Stimulated activated CD8-positive, alpha-beta memory T cell treated with anti-CD3 and anti-CD28 coated beads, Interleukin-15, amount 100 ng/mL, for 4 hours (primary cell): ENCODE data around the gene AP1S3.
"Not testable (repeated sequence)": the region's sequence is repeated elsewhere in the genome, so short reads cannot be mapped to it uniquely, and the experiment has no call there.

Experiments
- DNase-seq, 2 donors: peaks; one replicate each; pipeline ENCODE4 v3.0.0-alpha.2; 2020; ENCODE audit warnings: low read depth in 2 of 2

The AP1S3 gene

GRCh38 chr2:223853425-223853837 is 16.0 kb upstream of the AP1S3 start:
- no peak for DNase-seq

DNA sequence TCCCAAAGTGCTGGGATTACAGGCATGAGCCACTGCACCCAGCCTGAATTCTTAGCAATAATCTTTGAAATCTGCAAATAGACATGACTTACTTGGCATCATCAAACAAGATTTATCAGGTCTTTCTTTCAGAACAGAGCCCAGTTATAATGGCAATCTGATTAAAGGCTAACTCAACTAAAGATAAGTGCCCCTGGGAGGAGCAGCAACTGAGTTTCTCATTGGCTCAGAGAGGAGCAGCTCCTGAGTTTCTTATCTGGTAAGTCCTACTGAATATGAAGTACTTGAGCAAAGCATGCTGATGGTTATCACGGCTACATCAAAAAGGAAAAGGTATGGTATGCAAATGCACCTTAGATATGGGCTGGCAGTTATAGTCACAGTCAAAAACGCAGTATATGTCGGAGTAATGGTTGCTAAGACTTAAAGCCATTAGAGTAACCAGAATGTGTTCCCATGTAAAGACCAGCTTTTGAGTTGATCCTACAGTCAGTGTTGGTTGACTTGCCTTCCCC is 15.0 kb upstream of the AP1S3 start:
- DNase-seq: no peak

DNA sequence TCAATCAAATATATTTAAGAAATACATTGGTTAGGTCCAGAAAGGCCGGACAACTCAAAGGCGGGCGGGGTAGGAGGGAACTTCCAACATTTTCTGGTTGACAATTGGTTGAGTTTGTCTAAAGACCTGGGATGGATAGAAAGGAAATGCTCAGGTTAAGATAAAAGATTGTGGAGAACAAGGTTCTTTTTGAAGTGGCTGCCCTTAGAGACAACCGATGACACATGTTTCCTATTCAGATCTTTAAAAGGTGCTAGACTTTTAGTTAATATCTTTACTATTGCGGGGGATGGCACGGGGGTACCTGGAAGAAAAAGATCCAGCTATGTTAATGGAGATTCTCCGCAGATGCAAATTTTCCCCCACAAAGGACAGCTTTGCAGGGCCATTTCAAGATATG is 10.0 kb upstream of the AP1S3 start:
- no peak for DNase-seq

DNA sequence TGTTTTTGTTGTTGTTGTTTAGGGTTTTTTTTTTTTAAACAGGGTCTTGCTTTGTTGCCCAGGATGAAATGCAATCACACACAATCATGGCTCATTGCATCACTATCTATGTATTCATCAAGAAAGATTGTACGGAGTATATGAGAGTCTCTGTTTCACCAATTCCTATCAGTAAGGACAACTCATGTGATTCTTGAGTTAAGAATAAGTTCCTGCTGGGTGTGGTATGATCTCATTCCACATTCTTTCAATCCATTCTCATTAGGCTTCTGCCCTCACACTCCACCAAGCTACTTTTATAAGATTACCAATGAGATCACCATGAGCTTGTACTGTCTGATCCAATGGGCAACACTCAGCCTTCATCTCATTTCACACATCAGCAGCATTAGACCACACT is 9.1 kb upstream of the AP1S3 start:
- no peak for DNase-seq

GRCh38 chr2:223841436-223842190 is 4.2 kb upstream of the AP1S3 start:
- no peak for DNase-seq

DNA sequence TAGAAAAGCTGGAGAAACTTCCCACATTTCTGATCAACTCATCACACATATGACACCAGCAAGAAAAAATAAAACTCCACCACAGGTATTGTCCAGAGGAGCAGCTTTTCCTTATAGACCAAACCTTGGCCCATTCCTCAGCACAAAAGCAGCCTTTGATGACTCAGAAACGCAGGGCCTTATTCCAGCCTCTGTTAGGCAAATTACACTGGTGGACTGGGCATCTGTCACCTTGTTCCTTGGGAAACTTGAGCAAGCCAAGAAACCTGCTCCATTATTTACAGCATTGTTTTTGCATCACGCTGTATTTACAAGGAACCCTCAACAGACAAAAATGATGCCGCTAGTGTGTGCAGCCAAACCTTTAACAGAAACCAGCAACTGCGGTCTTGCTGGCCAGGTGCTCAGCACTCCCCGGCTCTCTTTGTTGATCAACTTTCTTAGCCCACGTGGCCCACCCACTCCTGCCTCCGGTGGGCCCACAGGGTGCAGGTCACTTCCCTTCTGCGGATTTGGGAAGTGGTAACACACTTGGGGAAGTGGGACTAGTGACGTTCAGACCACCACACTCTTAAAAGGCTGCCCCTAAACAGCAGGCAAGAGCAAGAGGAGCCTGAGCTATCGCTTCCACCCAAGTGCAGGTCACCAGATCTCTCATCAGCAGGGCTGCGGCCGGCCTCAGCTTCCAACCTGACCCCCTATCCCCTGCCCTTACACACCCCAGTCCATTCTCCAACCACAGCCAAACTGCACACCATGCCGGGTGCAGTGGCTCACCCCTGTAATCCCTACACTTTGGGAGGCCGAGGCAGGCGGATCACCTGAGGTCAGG is 1.5 kb downstream of the AP1S3 start:
- DNase-seq: no peak

DNA sequence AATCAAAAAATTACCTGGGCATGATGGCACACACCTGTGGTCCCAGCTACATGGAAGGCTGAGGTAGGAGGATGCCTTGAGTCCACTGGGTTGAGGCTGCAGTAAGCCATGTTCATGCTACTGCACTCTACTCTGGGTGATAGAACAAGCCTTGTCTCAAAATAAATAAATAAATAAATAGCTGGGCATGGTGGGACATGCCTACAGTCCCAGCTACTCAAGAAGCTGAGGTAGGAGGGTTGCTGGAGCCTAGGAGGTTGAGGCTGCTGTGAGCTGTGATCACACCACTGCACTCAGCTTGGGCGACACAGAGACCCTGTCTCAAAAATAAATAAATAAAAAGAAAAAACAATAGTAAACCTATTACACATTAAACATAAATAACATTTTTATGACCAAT is 3.0 kb downstream of the AP1S3 start:
- no peak for DNase-seq

- DNase-seq: no peak
Observed at GRCh38 chr2:223832241-223832903, 5.0 kb downstream of the AP1S3 start.

DNA sequence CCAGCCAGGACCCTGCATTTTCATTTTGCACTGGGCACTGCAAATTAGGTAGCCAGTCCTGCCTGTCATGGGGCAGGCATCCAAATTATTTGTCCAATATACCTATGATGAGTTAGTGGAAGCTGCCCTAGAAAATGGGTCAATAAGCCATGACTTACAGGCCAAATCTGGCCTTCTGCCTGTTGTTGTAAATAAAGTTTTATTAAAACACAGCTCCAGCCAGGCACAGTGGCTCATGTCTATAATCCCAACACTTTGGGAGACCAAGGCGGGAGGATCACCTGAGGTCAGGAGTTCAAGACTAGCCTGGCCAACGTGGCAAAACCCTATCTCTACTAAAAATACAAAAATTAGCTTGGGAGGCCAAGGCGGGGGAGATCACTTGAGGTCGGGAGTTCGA is 8.3 kb downstream of the AP1S3 start:
- no peak for DNase-seq

DNA sequence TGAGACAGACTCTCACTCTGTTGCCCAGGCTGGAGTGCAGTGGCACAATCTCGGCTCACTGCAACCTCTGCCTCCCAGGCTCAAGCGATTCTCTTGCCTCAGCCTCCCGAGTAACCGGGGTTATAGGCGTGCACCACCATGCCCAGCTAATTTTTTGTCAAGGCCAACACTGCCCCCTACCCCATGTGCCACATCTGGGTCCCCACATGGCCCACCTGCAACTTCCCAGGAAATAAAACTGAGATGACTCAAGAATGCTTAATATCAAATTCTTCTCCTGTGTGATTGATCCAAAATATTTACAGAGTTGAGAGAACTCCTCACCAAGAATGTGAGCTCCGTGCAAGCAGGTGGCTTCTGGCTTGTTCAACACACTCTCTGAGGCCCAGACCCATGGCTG is 9.1 kb downstream of the AP1S3 start:
- DNase-seq: no peak

DNA sequence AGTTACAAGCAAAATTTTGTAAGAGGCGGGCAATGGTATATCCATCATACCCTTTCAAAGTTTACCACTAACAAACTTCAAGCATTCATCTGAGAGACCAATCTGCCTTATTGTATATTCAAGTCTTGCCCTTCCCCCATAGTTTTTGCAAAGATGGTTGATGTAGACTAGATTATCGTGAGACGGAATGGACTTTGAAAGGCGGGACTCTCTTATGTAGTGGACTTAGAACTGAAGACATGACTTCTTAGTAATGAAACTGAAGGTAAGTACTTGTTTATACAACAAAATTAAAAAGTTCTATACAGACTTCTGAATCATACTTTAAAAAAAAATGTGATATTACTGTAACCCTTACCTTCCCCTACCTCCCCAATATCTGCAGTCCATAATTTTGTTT is 10.4 kb downstream of the AP1S3 start:
- DNase-seq: no peak

DNA sequence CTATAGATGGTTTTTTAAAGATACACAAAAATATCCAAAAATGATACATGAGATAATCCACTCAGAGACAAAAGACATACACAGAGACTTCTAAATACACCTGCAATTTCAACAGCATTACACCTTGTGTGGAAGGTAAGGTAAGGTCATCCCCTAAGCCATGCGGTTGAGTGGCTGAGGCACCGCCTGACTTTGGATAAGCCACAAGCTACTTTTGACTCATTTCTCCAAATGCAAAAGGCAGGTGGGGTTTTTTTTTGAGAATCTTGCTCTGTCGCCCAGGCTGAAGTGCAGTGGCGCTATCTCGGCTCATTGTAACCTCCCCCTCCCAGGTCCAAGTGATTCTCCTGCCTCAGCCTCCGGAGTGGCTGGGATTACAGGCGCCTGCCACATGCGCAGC is 13.1 kb downstream of the AP1S3 start:
- no peak for DNase-seq

GRCh38 chr2:223822818-223823217 is 14.6 kb downstream of the AP1S3 start:
- no peak for DNase-seq

DNA sequence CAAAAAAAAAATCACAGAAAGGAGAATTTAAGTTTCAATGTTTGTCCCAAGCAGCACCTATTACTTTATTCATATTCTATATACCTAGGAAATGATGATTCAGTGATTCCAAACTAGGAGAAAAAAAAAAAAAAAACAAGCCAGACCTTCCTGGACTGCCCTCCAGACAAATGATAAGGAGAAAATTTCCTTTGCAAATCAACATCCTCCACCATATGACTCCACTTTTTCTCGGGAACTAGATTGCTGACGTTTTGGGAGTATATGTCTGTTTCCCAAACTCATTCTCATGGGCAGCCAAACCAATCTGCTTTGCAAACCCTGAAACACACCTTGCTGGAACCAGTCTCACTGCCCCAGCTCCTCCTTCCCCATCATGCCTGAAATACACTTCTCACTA is 16.8 kb downstream of the AP1S3 start:
- no peak for DNase-seq

- DNase-seq: no peak
Observed at GRCh38 chr2:223819891-223820290, 17.5 kb downstream of the AP1S3 start.

- DNase-seq: no peak
Observed at GRCh38 chr2:223815884-223816570, 21.4 kb downstream of the AP1S3 start.

- DNase-seq: no peak
Observed at GRCh38 chr2:223815186-223815883, 22.0 kb downstream of the AP1S3 start.

DNA sequence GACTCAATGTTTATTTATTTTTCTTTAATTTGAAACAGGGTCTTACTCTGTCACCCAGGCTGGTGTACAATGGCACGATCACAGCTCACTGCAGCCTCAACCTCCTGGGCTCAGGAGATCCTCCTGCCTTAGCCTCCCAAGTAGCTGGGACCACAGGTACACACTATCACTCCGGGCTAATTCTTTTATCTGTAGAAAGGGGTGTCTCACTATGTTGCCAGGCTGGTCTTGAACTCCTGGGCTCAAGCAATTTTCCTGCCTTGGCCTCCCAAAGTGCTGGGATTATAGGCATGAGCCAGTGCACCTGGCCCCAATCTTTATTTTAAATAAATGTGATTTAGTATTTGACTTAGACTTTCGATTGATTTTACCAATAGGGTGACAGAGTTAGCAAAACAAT is 22.6 kb downstream of the AP1S3 start:
- not testable (repeated sequence) for DNase-seq

GRCh38 chr2:223813329-223813728 is 24.1 kb downstream of the AP1S3 start:
- DNase-seq: no peak

- DNase-seq: no peak
Observed at GRCh38 chr2:223811757-223812156, 25.6 kb downstream of the AP1S3 start.

- no peak for DNase-seq
Observed at GRCh38 chr2:223805008-223805407, 32.4 kb downstream of the AP1S3 start.
